Neuronal stem cell (in vitro differentiated cells): ENCODE measurements around the gene KIAA0232.

ENCODE experiments used
- DNase-seq: peaks from one replicate; pipeline ENCODE4 v3.0.0-alpha.2; 2013; ENCODE audit warnings: low spot score
- H2AFZ ChIP-seq: one replicate; pipeline ENCODE4 v1.6.1; 2013; ENCODE audit warnings: mild to moderate bottlenecking, low read length, inconsistent platforms
- H2AK5ac ChIP-seq: 2 replicates; pipeline ENCODE4 v1.6.1; 2013; ENCODE audit warnings: low read depth, mild to moderate bottlenecking, inconsistent platforms, low read length, moderate library complexity, mixed read lengths
- H2BK120ac ChIP-seq: 2 replicates; pipeline ENCODE4 v1.6.1; 2013; ENCODE audit warnings: low read depth, mild to moderate bottlenecking, inconsistent platforms, low read length, moderate library complexity, mixed read lengths
- H2BK12ac ChIP-seq: one replicate; pipeline ENCODE4 v1.6.1; 2013; ENCODE audit warnings: low read length, inconsistent platforms
- H2BK15ac ChIP-seq: 2 replicates; pipeline ENCODE4 v1.6.1; 2013; ENCODE audit warnings: mild to moderate bottlenecking, low read length, inconsistent platforms, mixed read lengths
- H2BK5ac ChIP-seq: one replicate; pipeline ENCODE4 v1.6.1; 2013; ENCODE audit warnings: inconsistent platforms, mild to moderate bottlenecking, low read length, moderate library complexity
- H3K14ac ChIP-seq: one replicate; pipeline ENCODE4 v1.6.1; 2013; ENCODE audit warnings: low read length, inconsistent platforms
- H3K18ac ChIP-seq: 2 replicates; pipeline ENCODE4 v1.6.1; 2013; ENCODE audit warnings: low read length, inconsistent platforms
- H3K23ac ChIP-seq: 2 replicates; pipeline ENCODE4 v1.6.1; 2013; ENCODE audit warnings: low read depth, mild to moderate bottlenecking, mixed read lengths, low read length, inconsistent platforms; ENCODE audit not compliant: poor library complexity
- H3K27ac ChIP-seq: replicated peaks from 3 replicates; pipeline ENCODE4 v1.5.1; 2013; ENCODE audit warnings: low read length, inconsistent platforms
- H3K27me3 ChIP-seq, 3 experiments: 2 replicates each; pipeline ENCODE4 v1.6.1; 2013; ENCODE audit warnings: low read length in 3 of 3, mild to moderate bottlenecking in 2 of 3, inconsistent platforms in 1 of 3, low read depth in 1 of 3, mixed read lengths in 1 of 3, moderate library complexity in 1 of 3; ENCODE audit not compliant: control insufficient read depth in 3 of 3, insufficient read depth in 3 of 3
- H3K36me3 ChIP-seq, 2 donors: replicated peaks in 1 of 2; 2 replicates each; pipeline ENCODE4 v1.6.1; 2013; ENCODE audit warnings: low read length in 2 of 2; ENCODE audit not compliant: control insufficient read depth in 2 of 2, insufficient read depth in 2 of 2
- H3K4ac ChIP-seq: 2 replicates; pipeline ENCODE4 v1.6.1; 2013; ENCODE audit warnings: inconsistent platforms, mild to moderate bottlenecking, low read length, moderate library complexity
- H3K4me1 ChIP-seq, 2 donors: 1 replicate in 1 of 2; 2 replicates in 1 of 2; pipeline ENCODE4 v1.6.1; 2013; ENCODE audit warnings: low read length in 2 of 2, low read depth in 1 of 2; ENCODE audit not compliant: control insufficient read depth in 2 of 2, insufficient read depth in 1 of 2
- H3K4me2 ChIP-seq: one replicate; pipeline ENCODE4 v1.6.1; 2013; ENCODE audit warnings: mild to moderate bottlenecking, low read length, inconsistent platforms; ENCODE audit not compliant: insufficient read depth, poor library complexity, severe bottlenecking
- H3K4me3 ChIP-seq, 2 donors: 2 replicates each; pipeline ENCODE4 v1.5.1; 2013; ENCODE audit warnings: low read length in 2 of 2, mild to moderate bottlenecking in 2 of 2, inconsistent platforms in 1 of 2, moderate library complexity in 1 of 2
- H3K79me1 ChIP-seq: one replicate; pipeline ENCODE4 v1.6.1; 2013; ENCODE audit warnings: low read depth, mild to moderate bottlenecking, inconsistent platforms, low read length, moderate library complexity
- H3K9ac ChIP-seq: one replicate; pipeline ENCODE4 v1.6.1; 2013; ENCODE audit warnings: mild to moderate bottlenecking, low read depth, low read length, inconsistent platforms; ENCODE audit not compliant: poor library complexity
- H3K9me3 ChIP-seq, 2 donors: replicated peaks in 1 of 2; 2 replicates each; pipeline versions ENCODE3 to v1.6.1; 2013; ENCODE audit warnings: low read length in 2 of 2, mild to moderate bottlenecking in 2 of 2, inconsistent platforms in 1 of 2, low read depth in 1 of 2, mixed read lengths in 1 of 2, moderate library complexity in 1 of 2; ENCODE audit not compliant: control insufficient read depth in 2 of 2, insufficient read depth in 1 of 2
- H4K8ac ChIP-seq: one replicate; pipeline ENCODE4 v1.6.1; 2013; ENCODE audit warnings: low read depth, mild to moderate bottlenecking, inconsistent platforms, low read length, moderate library complexity
- H4K91ac ChIP-seq: one replicate; pipeline ENCODE4 v1.6.1; 2013; ENCODE audit warnings: low read length, low read depth, mild to moderate bottlenecking, inconsistent platforms; ENCODE audit not compliant: poor library complexity
- WGBS, 2 donors: extraction: QIAGEN DNeasy Blood & Tissue Kit; methylation state at CpG; one replicate each; pipeline ENCODE4 v1.1.7; 2013; ENCODE audit warnings: missing lambda C conversion rate in 2 of 2, mixed read lengths in 1 of 2; ENCODE audit not compliant: insufficient read length in 2 of 2, insufficient replicate concordance in 1 of 2; ENCODE audit errors: extremely low coverage in 2 of 2; 5-methylcytosine and 5-hydroxymethylcytosine counted together

The KIAA0232 gene

DNA sequence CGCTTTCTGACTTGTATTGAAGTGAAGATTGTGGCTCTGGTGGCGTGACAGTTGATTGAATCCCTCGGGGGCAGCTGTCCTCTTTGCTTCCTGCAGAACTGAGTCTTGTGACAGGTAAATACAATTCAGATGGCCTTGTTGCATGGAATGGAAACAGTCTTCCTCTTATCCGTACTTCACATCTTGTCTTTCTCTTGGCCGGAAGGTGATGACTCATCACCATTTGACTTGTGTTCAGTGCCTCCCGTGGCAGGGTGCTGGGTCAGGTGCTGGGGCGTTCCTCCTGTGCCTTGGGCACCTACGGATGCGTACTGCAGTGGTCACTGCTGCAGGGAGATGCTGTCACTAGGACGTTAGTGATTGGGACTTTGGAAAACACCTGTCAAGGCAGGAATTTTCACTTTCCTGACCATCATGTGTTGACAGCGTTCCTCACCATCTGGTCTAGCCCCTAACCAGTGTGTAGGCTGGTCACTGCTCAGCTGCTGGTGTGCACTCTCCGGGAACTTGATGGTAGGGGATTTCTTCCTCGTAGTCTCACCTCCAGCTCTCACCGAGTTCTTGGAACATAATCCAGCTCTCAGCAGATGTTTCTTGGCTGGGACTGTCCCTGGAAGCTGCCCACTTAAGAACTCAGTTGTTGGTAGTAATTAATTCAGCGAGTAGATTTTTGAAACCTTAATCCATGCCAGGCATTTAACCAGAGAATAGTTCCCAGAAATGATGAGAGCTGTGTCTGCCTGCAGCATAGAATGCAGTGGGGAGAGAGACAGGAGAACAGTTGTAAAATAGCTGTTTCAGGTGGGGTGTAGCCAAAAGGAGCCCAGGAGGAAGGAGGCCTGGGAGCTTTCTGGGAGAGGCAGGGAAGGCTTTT is 134.3 kb downstream of the KIAA0232 start:
- H3K4me3 ChIP-seq = peak overlapping the region in 1 of 2 donors; percentile 5
- no CpG with 5 or more reads among the region's 15 CpGs for WGBS, 2 donors
- H3K4me2 ChIP-seq = no peak overlapping the region
- H2AFZ ChIP-seq = no peak overlapping the region
- H4K91ac ChIP-seq = no peak overlapping the region
- no peak overlapping the region for H2BK120ac ChIP-seq
- H2AK5ac ChIP-seq = no peak overlapping the region
- peaks cover 3% of the 10 kb centered on the region for H3K79me1 ChIP-seq
- no peak overlapping the region for H2BK15ac ChIP-seq
- H3K9me3 ChIP-seq = no peaks in the 10 kb centered on the region
- H3K14ac ChIP-seq = no peak overlapping the region
- H4K8ac ChIP-seq = no peak overlapping the region
- no peak overlapping the region for H3K18ac ChIP-seq
- H2BK12ac ChIP-seq = no peak overlapping the region
- no peak overlapping the region for H3K23ac ChIP-seq
- H3K27me3 ChIP-seq = no peaks in the 10 kb centered on the region
- no peak for DNase-seq
- H2BK5ac ChIP-seq = no peak overlapping the region
- H3K9ac ChIP-seq = no peak overlapping the region
- peaks cover 0 to 12% of the 10 kb centered on the region in 2 donors for H3K4me1 ChIP-seq
- H3K4ac ChIP-seq = no peak overlapping the region
- no peaks in the 10 kb centered on the region for H3K36me3 ChIP-seq
- H3K27ac ChIP-seq = no peak overlapping the region

DNA sequence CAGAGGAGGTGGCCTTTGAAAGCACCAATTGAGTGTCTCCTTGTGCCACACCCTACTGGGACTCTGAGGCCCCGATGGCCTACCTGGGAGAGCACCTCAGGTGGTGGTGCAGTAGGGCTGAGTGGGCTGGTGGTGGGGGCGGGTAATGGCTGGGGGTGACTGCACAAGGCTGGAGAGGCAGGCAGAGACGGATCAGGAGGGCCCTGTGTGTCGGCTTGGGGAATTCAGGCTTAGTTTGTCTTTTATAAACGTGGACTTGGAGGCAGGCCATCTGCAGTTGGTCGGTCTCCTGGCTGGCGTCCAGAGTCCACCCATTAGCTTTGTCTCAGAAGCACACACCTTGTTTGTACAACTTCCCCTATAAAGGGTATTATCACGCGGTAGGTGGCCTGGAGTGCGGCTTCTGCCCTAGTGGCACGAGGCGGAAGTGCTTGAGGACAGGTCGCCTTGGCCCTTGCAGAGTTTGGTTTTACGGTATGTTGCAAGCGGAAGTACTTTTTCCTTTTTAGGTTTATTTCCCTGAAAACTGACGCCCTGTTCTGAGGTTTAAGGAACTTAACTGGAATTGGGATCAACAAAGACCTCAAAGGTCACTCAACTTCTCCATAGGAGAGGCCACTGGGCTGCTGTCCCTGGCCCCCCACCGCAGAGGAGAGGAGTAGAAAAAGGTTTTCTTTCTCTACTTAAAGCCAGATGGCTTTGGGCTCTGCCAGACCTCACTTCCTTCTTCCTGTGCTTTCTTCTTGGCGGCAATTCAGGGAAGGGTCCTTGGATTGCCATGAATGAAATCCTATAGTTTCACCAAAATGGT is 135.1 kb downstream of the KIAA0232 start:
- no peak overlapping the region for H2BK12ac ChIP-seq
- no peak overlapping the region for H2AFZ ChIP-seq
- no CpG with 5 or more reads among the region's 18 CpGs for WGBS, 2 donors
- no peak overlapping the region for H3K4me2 ChIP-seq
- no peak overlapping the region for H3K4ac ChIP-seq
- peaks cover 0 to 16% of the 10 kb centered on the region in 2 donors for H3K4me1 ChIP-seq
- no peak overlapping the region for H3K23ac ChIP-seq
- peak overlapping the region; percentile 52 for H4K8ac ChIP-seq
- H3K36me3 ChIP-seq = no peaks in the 10 kb centered on the region
- H2AK5ac ChIP-seq = no peak overlapping the region
- H3K9ac ChIP-seq = no peak overlapping the region
- H3K9me3 ChIP-seq = no peaks in the 10 kb centered on the region
- H3K27me3 ChIP-seq = no peaks in the 10 kb centered on the region
- H3K14ac ChIP-seq = no peak overlapping the region
- H4K91ac ChIP-seq = no peak overlapping the region
- H3K18ac ChIP-seq = no peak overlapping the region
- H2BK120ac ChIP-seq = no peak overlapping the region
- H2BK5ac ChIP-seq = no peak overlapping the region
- H2BK15ac ChIP-seq = no peak overlapping the region
- no peak overlapping the region for H3K4me3 ChIP-seq
- no peak for DNase-seq
- peaks cover 3% of the 10 kb centered on the region for H3K79me1 ChIP-seq
- H3K27ac ChIP-seq = no peak overlapping the region

DNA sequence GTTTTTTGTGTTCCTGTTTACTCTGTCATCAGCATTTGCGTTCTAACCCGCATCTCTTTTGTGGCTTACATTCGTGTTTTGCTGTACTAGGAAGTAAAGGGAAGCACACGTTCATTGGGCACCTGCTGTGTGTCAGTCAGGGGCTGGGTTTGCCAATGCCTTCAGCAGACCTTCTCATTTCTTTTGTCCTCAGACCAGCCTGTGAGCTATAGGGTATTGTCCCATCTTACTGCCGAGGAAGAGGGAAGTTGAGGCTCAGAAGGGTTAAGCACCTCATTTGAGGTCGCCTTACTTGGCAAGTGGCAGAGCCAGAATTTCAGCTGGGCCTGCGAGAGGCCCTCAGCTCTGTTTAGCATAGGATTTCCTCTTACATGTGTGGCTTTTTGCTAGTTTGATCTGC is 135.8 kb downstream of the KIAA0232 start:
- Histone ChIP-seq H3K14ac (no peak overlapping the region), H3K79me1 (peaks cover 3% of the 10 kb centered on the region), H3K4me2 (no peak overlapping the region), H3K9me3 (no peaks in the 10 kb centered on the region), H4K8ac (no peak overlapping the region), H3K4me1 (peaks cover 0 to 16% of the 10 kb centered on the region in 2 donors), H2BK120ac (no peak overlapping the region), H2AFZ (no peak overlapping the region), H2AK5ac (no peak overlapping the region), H2BK5ac (no peak overlapping the region), H2BK12ac (no peak overlapping the region), H4K91ac (no peak overlapping the region), H3K18ac (no peak overlapping the region), H3K36me3 (peaks cover 0 to 2% of the 10 kb centered on the region in 2 donors), H3K27ac (no peak overlapping the region), H3K27me3 (no peaks in the 10 kb centered on the region), H2BK15ac (no peak overlapping the region), H3K9ac (no peak overlapping the region), H3K4ac (no peak overlapping the region), H3K23ac (no peak overlapping the region), H3K4me3 (no peak overlapping the region)
- WGBS, 2 donors = no CpG with 5 or more reads among the region's 7 CpGs
- DNase-seq = no peak

DNA sequence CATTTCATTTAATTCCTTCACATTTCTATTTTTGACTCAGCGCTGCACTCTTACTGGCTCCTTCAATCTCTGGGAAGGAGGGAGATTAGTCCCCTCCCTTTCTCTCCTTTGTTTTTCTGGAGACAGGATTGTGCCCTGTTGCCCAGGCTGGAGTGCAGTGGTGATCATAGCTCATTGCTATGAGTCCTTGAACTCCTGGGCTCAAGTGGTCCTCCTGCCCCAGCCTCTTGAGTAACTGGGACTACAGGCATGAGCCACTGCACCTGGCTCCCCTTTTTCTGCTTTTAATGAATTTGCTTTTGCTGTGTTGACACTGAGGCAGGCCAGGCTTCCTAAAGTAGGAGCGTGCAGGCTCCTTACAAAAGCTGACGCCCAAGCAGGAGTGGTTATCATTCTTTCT is 137.6 kb downstream of the KIAA0232 start:
- H3K9me3 ChIP-seq = no peaks in the 10 kb centered on the region
- no peak overlapping the region for H4K8ac ChIP-seq
- peaks cover 13 to 21% of the 10 kb centered on the region in 2 donors for H3K36me3 ChIP-seq
- H2BK12ac ChIP-seq = no peak overlapping the region
- DNase-seq = no peak
- no peak overlapping the region for H4K91ac ChIP-seq
- H3K4me1 ChIP-seq = peaks cover 0 to 16% of the 10 kb centered on the region in 2 donors
- no peak overlapping the region for H3K4ac ChIP-seq
- no peak overlapping the region for H3K18ac ChIP-seq
- no peak overlapping the region for H2BK15ac ChIP-seq
- no peak overlapping the region for H3K4me3 ChIP-seq
- H3K4me2 ChIP-seq = no peak overlapping the region
- H2BK5ac ChIP-seq = no peak overlapping the region
- no peak overlapping the region for H2AFZ ChIP-seq
- no peak overlapping the region for H3K14ac ChIP-seq
- H3K9ac ChIP-seq = no peak overlapping the region
- WGBS, 2 donors = no CpG with 5 or more reads among the region's 3 CpGs
- H3K23ac ChIP-seq = no peak overlapping the region
- no peak overlapping the region for H2BK120ac ChIP-seq
- H3K27ac ChIP-seq = no peak overlapping the region
- H3K27me3 ChIP-seq = no peaks in the 10 kb centered on the region
- H3K79me1 ChIP-seq = peaks cover 5% of the 10 kb centered on the region
- H2AK5ac ChIP-seq = no peak overlapping the region
